H9 (cell line): ENCODE measurements around the gene YY1. TPM values are rescaled to one million over a fixed set of nuclear protein-coding genes. Genes with fewer than 3 reads are reported as not detected.

Experiments used
- DNase-seq: peaks from one replicate; pipeline ENCODE4 v3.0.0-alpha.2; 2017
- H2AFZ ChIP-seq: one replicate; pipeline ENCODE4 v1.6.1; 2013; ENCODE audit warnings: mild to moderate bottlenecking, low read length, control low read depth, moderate library complexity
- H2AK5ac ChIP-seq: 2 replicates; pipeline ENCODE4 v1.6.1; 2013; ENCODE audit warnings: low read length, control low read depth, mixed read lengths; ENCODE audit not compliant: insufficient read length
- H2BK120ac ChIP-seq: one replicate; pipeline ENCODE4 v1.6.1; 2013; ENCODE audit warnings: low read depth, mild to moderate bottlenecking, low read length, control low read depth, inconsistent platforms; ENCODE audit not compliant: poor library complexity, severe bottlenecking
- H2BK12ac ChIP-seq: 2 replicates; pipeline ENCODE4 v1.6.1; 2013; ENCODE audit warnings: low read length, control low read depth, mixed read lengths, low read depth; ENCODE audit not compliant: insufficient read length
- H2BK15ac ChIP-seq: 2 replicates; pipeline ENCODE4 v1.6.1; 2013; ENCODE audit warnings: low read depth, low read length, control low read depth
- H2BK20ac ChIP-seq: one replicate; pipeline ENCODE4 v1.6.1; 2013; ENCODE audit warnings: low read depth, mild to moderate bottlenecking, low read length, control low read depth, inconsistent platforms; ENCODE audit not compliant: poor library complexity, severe bottlenecking
- H2BK5ac ChIP-seq: 2 replicates; pipeline ENCODE4 v1.6.1; 2013; ENCODE audit warnings: low read length, control low read depth, mixed read lengths; ENCODE audit not compliant: insufficient read length
- H3K14ac ChIP-seq: 2 replicates; pipeline ENCODE4 v1.6.1; 2013; ENCODE audit warnings: low read length, control low read depth; ENCODE audit not compliant: insufficient read depth
- H3K18ac ChIP-seq: 2 replicates; pipeline ENCODE4 v1.6.1; 2013; ENCODE audit warnings: low read depth, mild to moderate bottlenecking, mixed read lengths, low read length, control low read depth; ENCODE audit not compliant: insufficient read length
- H3K23ac ChIP-seq: 2 replicates; pipeline ENCODE4 v1.6.1; 2013; ENCODE audit warnings: low read length, control low read depth, mixed read lengths, low read depth; ENCODE audit not compliant: insufficient read length
- H3K23me2 ChIP-seq: 2 replicates; pipeline ENCODE4 v1.6.1; 2013; ENCODE audit warnings: low read depth, mild to moderate bottlenecking, mixed read lengths, low read length, control low read depth; ENCODE audit not compliant: insufficient read length, poor library complexity, severe bottlenecking
- H3K27ac ChIP-seq: 2 replicates; pipeline ENCODE4 v1.5.1; 2013; ENCODE audit warnings: low read length, control low read depth, mixed read lengths, low read depth; ENCODE audit not compliant: insufficient read length
- H3K27me3 ChIP-seq: 2 replicates; pipeline ENCODE4 v1.6.1; 2013; ENCODE audit warnings: low read length, control low read depth, inconsistent platforms; ENCODE audit not compliant: insufficient read depth
- H3K4ac ChIP-seq: 2 replicates; pipeline ENCODE4 v1.6.1; 2013; ENCODE audit warnings: low read depth, mild to moderate bottlenecking, control low read depth, inconsistent platforms, low read length, moderate library complexity
- H3K4me1 ChIP-seq: 2 replicates; pipeline ENCODE4 v1.6.1; 2013; ENCODE audit warnings: low read length, control low read depth, inconsistent platforms; ENCODE audit not compliant: insufficient read depth
- H3K4me2 ChIP-seq: 2 replicates; pipeline ENCODE4 v1.6.1; 2013; ENCODE audit warnings: low read length, control low read depth, mixed read lengths; ENCODE audit not compliant: insufficient read length, insufficient read depth
- H3K56ac ChIP-seq: 2 replicates; pipeline ENCODE4 v1.6.1; 2013; ENCODE audit warnings: low read depth, mild to moderate bottlenecking, mixed read lengths, low read length, control low read depth; ENCODE audit not compliant: insufficient read length
- H3K79me1 ChIP-seq: 2 replicates; pipeline ENCODE4 v1.6.1; 2013; ENCODE audit warnings: low read depth, mild to moderate bottlenecking, moderate library complexity, low read length, control low read depth, inconsistent platforms; ENCODE audit not compliant: insufficient read depth, poor library complexity, severe bottlenecking
- H3K79me2 ChIP-seq: 2 replicates; pipeline ENCODE4 v1.6.1; 2013; ENCODE audit warnings: low read length, control low read depth, inconsistent platforms; ENCODE audit not compliant: insufficient read depth
- H3K9ac ChIP-seq: 2 replicates; pipeline ENCODE4 v1.6.1; 2013; ENCODE audit warnings: low read length, control low read depth, mixed read lengths; ENCODE audit not compliant: insufficient read length; ENCODE audit errors: extremely low read depth
- H3K9me3 ChIP-seq: one replicate; pipeline ENCODE4 v1.6.1; 2013; ENCODE audit warnings: low read depth, low read length, inconsistent platforms; ENCODE audit not compliant: control insufficient read depth
- H3T11ph ChIP-seq: one replicate; pipeline ENCODE4 v1.6.1; 2013; ENCODE audit warnings: mild to moderate bottlenecking, low read length, control low read depth, inconsistent platforms
- H4K20me1 ChIP-seq: one replicate; pipeline ENCODE4 v1.6.1; 2013; ENCODE audit not compliant: control insufficient read depth, insufficient read length, insufficient read depth
- H4K5ac ChIP-seq: 2 replicates; pipeline ENCODE4 v1.6.1; 2013; ENCODE audit warnings: low read depth, mild to moderate bottlenecking, mixed read lengths, low read length, control low read depth; ENCODE audit not compliant: insufficient read length
- H4K8ac ChIP-seq: replicated peaks from 2 replicates; pipeline ENCODE4 v1.6.1; 2013; ENCODE audit warnings: low read length, control low read depth, mixed read lengths, low read depth; ENCODE audit not compliant: insufficient read length
- H4K91ac ChIP-seq: 2 replicates; pipeline ENCODE4 v1.6.1; 2013; ENCODE audit warnings: low read depth, mild to moderate bottlenecking, moderate library complexity, mixed read lengths, low read length, control low read depth; ENCODE audit not compliant: insufficient read length
- H3K27ac Mint-ChIP-seq, 3 experiments: 2 replicates in 2 of 3; 3 replicates in 1 of 3; pipeline ENCODE4 v1.8.0; 2020 to 2021; ENCODE audit warnings: mixed read lengths in 3 of 3, mild to moderate bottlenecking in 1 of 3, moderate library complexity in 1 of 3
- H3K27me3 Mint-ChIP-seq: 2 replicates; pipeline ENCODE4 v1.8.0; 2021; ENCODE audit warnings: low read depth, mild to moderate bottlenecking, moderate library complexity, mixed read lengths
- H3K36me3 Mint-ChIP-seq, 3 experiments: 2 replicates in 2 of 3; 3 replicates in 1 of 3; pipeline ENCODE4 v1.8.0; 2020 to 2021; ENCODE audit warnings: low read depth in 3 of 3, mixed read lengths in 3 of 3; ENCODE audit not compliant: insufficient read depth in 1 of 3
- H3K4me1 Mint-ChIP-seq, 2 experiments: 2 replicates each; pipeline ENCODE4 v1.8.0; 2020; ENCODE audit warnings: mixed read lengths in 2 of 2
- H3K4me3 Mint-ChIP-seq, 2 experiments: 2 replicates in 1 of 2; 3 replicates in 1 of 2; pipeline ENCODE4 v1.8.0; 2020 to 2021; ENCODE audit warnings: mild to moderate bottlenecking in 2 of 2, mixed read lengths in 2 of 2, moderate library complexity in 1 of 2
- H3K9me3 Mint-ChIP-seq, 2 experiments: 2 replicates in 1 of 2; 3 replicates in 1 of 2; pipeline ENCODE4 v1.8.0; 2020; ENCODE audit warnings: mild to moderate bottlenecking in 2 of 2, mixed read lengths in 2 of 2, moderate library complexity in 1 of 2
- WGBS: extraction: QIAGEN DNeasy Blood & Tissue Kit; methylation state at CpG from one replicate; pipeline ENCODE4 v1.1.7; 2013; ENCODE audit warnings: missing lambda C conversion rate, low lambda C conversion rate, mixed read lengths; ENCODE audit not compliant: insufficient read length; ENCODE audit errors: extremely low coverage; 5-methylcytosine and 5-hydroxymethylcytosine counted together
- total RNA-seq: library from RNA; stranded (reverse); gene quantifications from 2 replicates; pipeline ENCODE4 v1.2.1, GENCODE V29; 2021
- TF ChIP-seq, protein P1 (sequence below): fragments of 200-600 bp; sonication (generic); conservative IDR thresholded peaks from 3 replicates; pipeline ENCODE4 v1.8.0; 2021; ENCODE audit warnings: antibody characterized with exemption, mild to moderate bottlenecking

The YY1 gene
- total RNA-seq, 1 experiment from 2014 or later = 103 TPM

DNA sequence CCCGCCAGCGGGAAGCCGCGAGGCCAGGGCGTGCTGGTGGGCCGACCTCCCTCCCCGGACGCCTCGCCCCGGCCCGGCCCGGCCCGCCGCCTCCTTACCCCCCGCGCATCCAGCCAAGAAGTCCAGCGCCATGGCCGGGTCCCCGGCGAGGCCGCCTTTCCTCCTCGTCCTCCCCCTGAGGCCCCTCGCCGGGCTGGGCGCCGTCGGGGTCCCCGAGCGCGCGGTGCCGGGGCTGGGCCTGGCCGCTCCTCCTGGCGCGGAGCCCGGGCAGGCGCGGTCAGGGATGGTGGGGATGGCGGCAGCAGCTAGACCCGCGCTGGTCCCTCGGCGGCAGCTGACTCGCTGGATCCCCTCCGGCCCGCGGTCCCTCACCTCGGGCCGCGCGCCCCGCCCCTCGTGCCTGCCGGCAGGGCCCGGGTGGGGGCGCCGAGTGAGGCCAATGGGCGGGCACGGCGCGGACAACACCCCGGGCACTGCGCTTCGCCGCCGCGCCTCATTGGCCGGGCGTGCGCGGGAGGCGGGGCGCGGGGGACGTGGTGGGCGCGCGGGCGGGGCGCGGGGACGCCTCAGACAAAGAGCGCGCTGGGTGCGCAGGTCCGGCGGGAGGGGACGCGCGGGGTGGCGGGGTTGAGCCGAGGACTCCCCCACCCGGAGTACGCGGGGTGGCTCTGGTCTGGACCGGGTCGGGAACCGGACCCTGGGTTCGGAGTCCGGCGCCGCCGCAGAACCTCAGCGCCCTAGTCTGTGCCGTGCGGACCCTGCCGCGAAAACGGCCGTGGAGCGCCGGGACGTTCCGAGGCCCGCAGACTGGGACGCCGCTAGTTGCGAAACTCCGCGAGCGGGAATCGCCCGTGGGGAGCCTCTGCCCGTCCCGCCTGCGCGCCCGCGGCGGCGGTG, 67.4 kb downstream of the YY1 start, which contains the start of gene SLC25A29:
TSS of gene SLC25A29 (minus strand) at position 344 of the 897 bp plus-strand sequence. CDS start at position 132, 212 bp downstream.
- Histone ChIP-seq H2AFZ (no peak within 1 kb of the TSS), H3K4me1 (no peaks in the 10 kb centered on the region; the same call in 1 of the 2 replicates)

More for the DNA sequence above, 67.4 kb downstream of the YY1 start, which contains the start of gene SLC25A29:
- H2BK20ac ChIP-seq = no peak within 1 kb of the TSS
- H3K23me2 ChIP-seq = peaks cover 16% of the 10 kb centered on the region
- H3K4ac ChIP-seq = no peak within 1 kb of the TSS; the same call in 1 of the 2 replicates
- H2BK5ac ChIP-seq = no peak within 1 kb of the TSS
- H3K27ac Mint-ChIP-seq = peak within 1 kb of the TSS; percentile 83 to 94 (median 93); a peak in 6 of 7 replicates
- H4K91ac ChIP-seq = no peak within 1 kb of the TSS
- H3K27me3 ChIP-seq = no peaks in the 10 kb centered on the region
- no peak within 1 kb of the TSS for H2BK12ac ChIP-seq
- H3K4me1 Mint-ChIP-seq = peaks cover 42 to 50% of the 10 kb centered on the region in 2 experiments
- peaks cover 3% of the 10 kb centered on the region for H3K79me1 ChIP-seq
- no peak within 1 kb of the TSS for H2AK5ac ChIP-seq
- no CpG with 5 or more reads among the region's 131 CpGs for WGBS
- no peak within 1 kb of the TSS for H3K56ac ChIP-seq
- H3T11ph ChIP-seq = no peak within 1 kb of the TSS
- peak within 1 kb of the TSS; percentile 93 for H3K18ac ChIP-seq
- no peaks in the 10 kb centered on the region; a peak in 1 of 5 replicates for H3K9me3 Mint-ChIP-seq
- TF ChIP-seq, protein P1, sequence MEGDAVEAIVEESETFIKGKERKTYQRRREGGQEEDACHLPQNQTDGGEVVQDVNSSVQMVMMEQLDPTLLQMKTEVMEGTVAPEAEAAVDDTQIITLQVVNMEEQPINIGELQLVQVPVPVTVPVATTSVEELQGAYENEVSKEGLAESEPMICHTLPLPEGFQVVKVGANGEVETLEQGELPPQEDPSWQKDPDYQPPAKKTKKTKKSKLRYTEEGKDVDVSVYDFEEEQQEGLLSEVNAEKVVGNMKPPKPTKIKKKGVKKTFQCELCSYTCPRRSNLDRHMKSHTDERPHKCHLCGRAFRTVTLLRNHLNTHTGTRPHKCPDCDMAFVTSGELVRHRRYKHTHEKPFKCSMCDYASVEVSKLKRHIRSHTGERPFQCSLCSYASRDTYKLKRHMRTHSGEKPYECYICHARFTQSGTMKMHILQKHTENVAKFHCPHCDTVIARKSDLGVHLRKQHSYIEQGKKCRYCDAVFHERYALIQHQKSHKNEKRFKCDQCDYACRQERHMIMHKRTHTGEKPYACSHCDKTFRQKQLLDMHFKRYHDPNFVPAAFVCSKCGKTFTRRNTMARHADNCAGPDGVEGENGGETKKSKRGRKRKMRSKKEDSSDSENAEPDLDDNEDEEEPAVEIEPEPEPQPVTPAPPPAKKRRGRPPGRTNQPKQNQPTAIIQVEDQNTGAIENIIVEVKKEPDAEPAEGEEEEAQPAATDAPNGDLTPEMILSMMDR = no peak
- H3K27me3 Mint-ChIP-seq = peaks cover 1% of the 10 kb centered on the region
- H3K36me3 Mint-ChIP-seq = peaks cover 9 to 17% (median 16%) of the 10 kb centered on the region in 3 experiments; a peak in 6 of 7 replicates
- peak within 1 kb of the TSS; percentile 75 for H3K4me2 ChIP-seq
- no peak within 1 kb of the TSS for H3K27ac ChIP-seq
- H2BK120ac ChIP-seq = no peak within 1 kb of the TSS
- no peak within 1 kb of the TSS for H3K23ac ChIP-seq
- H3K14ac ChIP-seq = peak within 1 kb of the TSS; percentile 92
- H3K9me3 ChIP-seq = no peaks in the 10 kb centered on the region
- peak within 1 kb of the TSS; percentile 86 to 94 for H3K4me3 Mint-ChIP-seq
- no peak within 1 kb of the TSS for H4K5ac ChIP-seq
- peaks cover 4% of the 10 kb centered on the region for H4K20me1 ChIP-seq
- no peak within 1 kb of the TSS for H2BK15ac ChIP-seq
- peak; percentile 89 for DNase-seq
- no peak within 1 kb of the TSS for H4K8ac ChIP-seq
- peaks cover 8% of the 10 kb centered on the region; the same call in 1 of the 2 replicates for H3K79me2 ChIP-seq
- H3K9ac ChIP-seq = peak within 1 kb of the TSS; percentile 54
